Left lung (tissue), 10 donors: ENCODE data around the gene FAM3D. TPM values are rescaled to one million over a fixed set of nuclear protein-coding genes. Genes with fewer than 3 reads are reported as not detected.

Source experiments
- ATAC-seq: fragments of 200-7000 bp; cut with Tn5 transposase; one replicate; pipeline ENCODE4 v1.9.1; 2020; ENCODE audit warnings: moderate library complexity
- DNase-seq, 4 donors: peaks; one replicate each; pipeline ENCODE4 v3.0.0-alpha.2; 2013 to 2020
- H3K27ac ChIP-seq, 2 donors: fragments of 200-600 bp; sonication (generic) in 1 of 2; one replicate each; pipeline versions ENCODE4 v1.5.0 to v1.8.0; 2020 to 2021
- H3K27me3 ChIP-seq, 2 donors: fragments of 200-600 bp; sonication (generic) in 1 of 2; one replicate each; pipeline versions ENCODE4 v1.5.0 to v1.8.0; 2020 to 2021
- H3K36me3 ChIP-seq, 2 donors: fragments of 200-600 bp; sonication (generic) in 1 of 2; one replicate each; pipeline versions ENCODE4 v1.5.0 to v1.8.0; 2020 to 2021
- H3K4me1 ChIP-seq, 2 donors: fragments of 200-600 bp; one replicate each; pipeline ENCODE4 v1.8.0; 2021
- H3K4me3 ChIP-seq, 2 donors: fragments of 200-600 bp; sonication (generic) in 1 of 2; one replicate each; pipeline versions ENCODE4 v1.5.0 to v1.8.0; 2020 to 2021; ENCODE audit warnings: mild to moderate bottlenecking in 1 of 2
- H3K9me3 ChIP-seq, 2 donors: fragments of 200-600 bp; sonication (generic) in 1 of 2; one replicate each; pipeline versions ENCODE4 v1.5.0 to v1.8.0; 2020 to 2021
- intact Hi-C, 2 donors: fragments of 100-400 bp; cut with DNase I; formaldehyde crosslinking; loops; one replicate each; pipeline versions ENCODE4 v1.11.2 to v1.14.2; 2022
- polyA plus RNA-seq, 6 donors: library from polyadenylated mRNA; unstranded; fragments of 120-200 nt; gene quantifications; one replicate each; pipeline ENCODE4 v1.2.1, GENCODE V29; 2013; ENCODE audit not compliant: insufficient read length in 6 of 6
- total RNA-seq, 2 donors: library from RNA; stranded (reverse); fragmentation: NEBNext Ultra II Directional; extraction: Animal tissue kit (Norgen Biotek cat#: 25700); gene quantifications; one replicate each; pipeline ENCODE4 v1.2.1, GENCODE V29; 2021
- TF ChIP-seq, protein P1 (sequence below), 2 donors: fragments of 200-600 bp; sonication (generic) in 1 of 2; IDR thresholded peaks; one replicate each; pipeline versions ENCODE4 v1.5.0 to v1.8.0; 2021; ENCODE audit warnings: antibody characterized with exemption in 2 of 2
- donor health status: DM: no; HTN: yes; CAD: no.
- donor health status: DM: no; HTN: no; CAD: no.

FAM3D gene
- total and polyA plus RNA-seq, 8 donors: 1.5 to 4.4 (median 3.5) TPM

DNA sequence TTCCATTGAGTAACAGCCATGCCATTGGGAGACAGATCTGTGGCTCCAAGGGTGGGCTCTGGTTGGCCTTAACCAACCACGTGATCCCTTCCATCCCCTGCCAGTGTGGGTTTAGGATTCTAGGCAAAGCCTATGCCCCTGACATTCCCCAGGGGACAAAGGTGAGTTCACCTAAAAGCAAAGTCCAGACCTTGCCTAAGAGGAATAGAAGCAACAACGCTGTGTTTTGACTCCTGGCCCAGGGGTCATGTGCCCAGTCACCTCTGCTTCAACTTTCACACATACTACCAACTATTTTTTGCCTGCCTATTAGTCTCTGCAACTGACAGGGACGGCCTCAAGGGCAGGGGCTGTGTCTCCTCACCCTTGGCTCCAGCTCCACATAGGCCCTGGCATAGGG is 42.0 kb downstream of the FAM3D start:
- intact Hi-C loops: no loop called here

DNA sequence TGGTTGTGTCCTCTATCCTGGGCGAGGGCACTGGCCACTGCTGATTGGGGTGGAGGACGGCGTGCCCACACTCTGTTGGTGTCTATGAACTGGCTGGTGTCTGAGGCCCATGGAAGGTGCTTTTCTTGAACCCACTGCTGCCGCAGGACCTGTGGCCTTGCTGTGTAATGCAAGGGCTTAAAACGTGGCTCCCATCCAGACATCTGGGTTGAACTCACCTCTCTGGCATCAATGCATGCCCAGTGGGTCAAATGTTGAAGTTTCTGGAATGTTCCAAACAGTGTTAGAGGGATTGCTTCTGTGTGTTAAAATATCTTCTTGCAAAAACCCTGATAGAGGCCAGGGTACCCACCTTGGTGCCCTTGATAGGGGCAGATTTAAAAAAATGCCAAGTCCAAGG is 42.6 kb downstream of the FAM3D start:
- Histone ChIP-seq H3K27me3 (no peaks in the 10 kb centered on the region), H3K4me3 (no peak overlapping the region), H3K36me3 (no peaks in the 10 kb centered on the region), H3K4me1 (peaks cover 9 to 17% of the 10 kb centered on the region in 2 donors), H3K27ac (no peak overlapping the region), H3K9me3 (no peaks in the 10 kb centered on the region)
- DNase-seq (no peak), ATAC-seq (no peak)
- TF ChIP-seq, protein P1, sequence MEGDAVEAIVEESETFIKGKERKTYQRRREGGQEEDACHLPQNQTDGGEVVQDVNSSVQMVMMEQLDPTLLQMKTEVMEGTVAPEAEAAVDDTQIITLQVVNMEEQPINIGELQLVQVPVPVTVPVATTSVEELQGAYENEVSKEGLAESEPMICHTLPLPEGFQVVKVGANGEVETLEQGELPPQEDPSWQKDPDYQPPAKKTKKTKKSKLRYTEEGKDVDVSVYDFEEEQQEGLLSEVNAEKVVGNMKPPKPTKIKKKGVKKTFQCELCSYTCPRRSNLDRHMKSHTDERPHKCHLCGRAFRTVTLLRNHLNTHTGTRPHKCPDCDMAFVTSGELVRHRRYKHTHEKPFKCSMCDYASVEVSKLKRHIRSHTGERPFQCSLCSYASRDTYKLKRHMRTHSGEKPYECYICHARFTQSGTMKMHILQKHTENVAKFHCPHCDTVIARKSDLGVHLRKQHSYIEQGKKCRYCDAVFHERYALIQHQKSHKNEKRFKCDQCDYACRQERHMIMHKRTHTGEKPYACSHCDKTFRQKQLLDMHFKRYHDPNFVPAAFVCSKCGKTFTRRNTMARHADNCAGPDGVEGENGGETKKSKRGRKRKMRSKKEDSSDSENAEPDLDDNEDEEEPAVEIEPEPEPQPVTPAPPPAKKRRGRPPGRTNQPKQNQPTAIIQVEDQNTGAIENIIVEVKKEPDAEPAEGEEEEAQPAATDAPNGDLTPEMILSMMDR (IDR thresholded peaks at IDR 0.05): no peak
- intact Hi-C loops: no loop called here

More for the DNA sequence above, 42.0 kb downstream of the FAM3D start:
- Histone ChIP-seq H3K4me1 (peaks cover 15 to 19% of the 10 kb centered on the region in 2 donors), H3K36me3 (no peaks in the 10 kb centered on the region), H3K4me3 (no peak overlapping the region), H3K27me3 (no peaks in the 10 kb centered on the region), H3K9me3 (no peaks in the 10 kb centered on the region), H3K27ac (no peak overlapping the region)
- TF ChIP-seq, protein P1 (IDR thresholded peaks at IDR 0.05): no peak
- ATAC-seq (no peak), DNase-seq (no peak)

DNA sequence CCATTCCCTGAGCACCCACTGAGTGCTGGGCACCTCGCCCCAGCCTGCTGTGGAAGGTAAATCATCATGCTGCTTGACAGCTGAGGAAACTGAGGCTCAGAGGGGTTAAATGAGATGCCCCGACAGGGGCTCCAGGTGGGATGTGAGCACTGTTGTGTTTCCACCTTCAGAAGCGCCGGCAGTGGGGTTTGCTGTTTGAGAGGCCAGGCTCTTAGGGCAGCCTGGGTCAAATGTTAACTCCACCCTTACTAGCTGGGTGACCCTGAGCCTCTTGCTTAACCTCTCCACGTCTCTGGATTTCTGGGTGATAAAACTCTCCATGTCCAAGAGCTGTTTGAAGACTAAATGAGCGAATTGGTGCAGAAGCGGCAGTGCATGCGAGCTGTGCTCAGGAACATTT is 43.1 kb downstream of the FAM3D start:
- TF ChIP-seq, protein P1 (IDR thresholded peaks at IDR 0.05): no peak
- H3K27me3 ChIP-seq: no peaks in the 10 kb centered on the region
- DNase-seq: no peak
- no peak overlapping the region for H3K4me3 ChIP-seq
- no peak for ATAC-seq
- intact Hi-C loops: no loop called here
- no peaks in the 10 kb centered on the region for H3K9me3 ChIP-seq
- H3K4me1 ChIP-seq: peaks cover 4 to 15% of the 10 kb centered on the region in 2 donors
- no peaks in the 10 kb centered on the region for H3K36me3 ChIP-seq
- H3K27ac ChIP-seq: no peak overlapping the region

DNA sequence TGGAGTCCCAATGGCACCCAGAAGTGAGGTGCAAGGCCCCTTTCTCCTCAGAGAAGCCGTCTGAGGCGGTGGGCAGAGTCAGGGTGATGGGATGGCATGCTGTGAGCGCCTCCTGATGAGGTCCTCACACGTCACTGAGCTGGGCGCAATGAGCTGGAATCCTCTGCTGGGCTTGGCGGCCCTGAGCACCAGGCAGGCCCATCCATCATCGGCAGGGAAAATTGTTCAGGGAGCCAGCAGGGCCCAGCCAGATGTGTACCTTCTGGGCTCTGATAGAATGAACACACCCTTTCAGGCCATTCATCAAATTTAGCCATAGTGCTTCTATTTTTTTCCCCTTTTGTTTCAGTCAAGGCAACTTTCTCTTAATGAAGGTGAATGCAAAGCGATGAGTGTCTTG is 43.7 kb downstream of the FAM3D start:
- H3K27me3 ChIP-seq: no peaks in the 10 kb centered on the region
- no peaks in the 10 kb centered on the region for H3K9me3 ChIP-seq
- intact Hi-C loops: no loop called here
- peaks cover 4 to 9% of the 10 kb centered on the region in 2 donors for H3K4me1 ChIP-seq
- TF ChIP-seq, protein P1 (IDR thresholded peaks at IDR 0.05): no peak
- ATAC-seq (no peak), DNase-seq (no peak)
- H3K4me3 ChIP-seq: no peak overlapping the region
- no peak overlapping the region for H3K27ac ChIP-seq
- H3K36me3 ChIP-seq: no peaks in the 10 kb centered on the region

DNA sequence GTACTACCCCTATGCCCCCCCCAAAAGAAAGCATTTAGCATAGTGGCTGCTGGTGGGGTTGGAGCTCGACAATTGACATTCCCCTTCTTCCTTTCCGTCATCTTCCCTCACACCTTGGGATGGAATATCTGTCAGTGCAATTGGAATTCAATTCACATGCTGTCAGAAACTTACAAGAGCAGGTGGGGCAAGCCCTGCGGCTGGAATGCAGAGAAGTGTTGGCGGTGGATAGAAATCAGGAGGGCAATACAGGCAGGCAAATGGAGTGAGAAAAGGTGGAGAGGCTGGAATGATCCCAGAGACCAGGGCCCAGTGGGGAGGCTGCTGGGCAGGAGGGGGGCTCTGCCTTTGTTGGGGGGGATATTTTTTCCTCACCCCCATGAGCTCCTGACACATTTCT is 44.1 kb downstream of the FAM3D start:
- H3K36me3 ChIP-seq: no peaks in the 10 kb centered on the region
- no peaks in the 10 kb centered on the region for H3K27me3 ChIP-seq
- TF ChIP-seq, protein P1 (IDR thresholded peaks at IDR 0.05): no peak
- intact Hi-C loops: no loop called here
- H3K9me3 ChIP-seq: no peaks in the 10 kb centered on the region
- DNase-seq (no peak), ATAC-seq (peak; percentile 32)
- no peak overlapping the region for H3K4me3 ChIP-seq
- no peak overlapping the region for H3K27ac ChIP-seq
- peaks cover 3 to 5% of the 10 kb centered on the region in 2 donors for H3K4me1 ChIP-seq
